ENCODE results near the gene TRAPPC1. TPM values are rescaled to one million over a fixed set of nuclear protein-coding genes. Genes with fewer than 3 reads are reported as not detected.

Gene TRAPPC1
- total and polyA plus RNA-seq, 2 of the 8 experiments (the other 6 are each of a cell fraction or from before 2014, with no cell fraction given) = 114 to 170 TPM

DNA sequence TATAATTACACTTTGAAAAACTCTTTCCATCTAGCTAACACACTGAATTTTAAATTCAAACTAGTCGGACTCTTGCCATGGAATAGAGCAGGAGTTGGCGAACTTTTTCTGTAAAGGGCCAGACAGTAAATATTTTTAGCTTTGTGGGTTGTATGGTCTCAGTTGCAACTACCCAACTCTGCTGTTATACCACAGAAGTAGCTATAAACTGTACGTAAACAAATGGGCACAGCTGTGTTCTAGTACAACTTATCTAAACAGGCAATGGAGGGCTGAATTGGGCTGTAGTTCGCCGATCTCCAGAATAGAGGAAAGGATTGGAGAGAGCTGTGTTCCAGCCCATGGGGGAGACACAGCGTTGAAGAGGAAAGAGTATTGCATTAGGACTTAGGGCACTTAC is 9.0 kb upstream of the TRAPPC1 start:
- H2BK5ac ChIP-seq (ENCODE audit: low read depth, low read length) = no peak overlapping the region
- H4K91ac ChIP-seq (replicated peaks; ENCODE audit: insufficient read length, low read length) = no peak overlapping the region
- no peak overlapping the region for H2BK15ac ChIP-seq (ENCODE audit: low read length)
- DNase-seq (ENCODE audit: low read depth in 1 of 2, low spot score in 2 of 2) = no peak
- H3K14ac ChIP-seq (ENCODE audit: insufficient read length) = no peak overlapping the region
- H3K23me2 ChIP-seq (ENCODE audit: low read depth, low read length) = no peaks in the 10 kb centered on the region
- WGBS, 2 experiments (ENCODE audit: extremely low coverage in 1 of 2, insufficient coverage in 1 of 2, insufficient read length in 1 of 2, insufficient replicate concordance in 2 of 2, low coverage in 1 of 2, low lambda C conversion rate in 2 of 2, missing lambda C conversion rate in 1 of 2) = 91% methylated on average over 6 of the region's 6 CpGs; no CpG with 5 or more reads in 1 of the 2 experiments
- no peak overlapping the region for H3K23ac ChIP-seq (ENCODE audit: insufficient read length)
- H2AFZ ChIP-seq (ENCODE audit: low read length) = no peak overlapping the region
- no peak overlapping the region for H3K27ac ChIP-seq (ENCODE audit: low read depth, low read length)
- H2BK12ac ChIP-seq (ENCODE audit: low read depth, low read length) = no peak overlapping the region
- no peak overlapping the region for H2BK120ac ChIP-seq (replicated peaks; ENCODE audit: low read depth, low read length)
- ChIA-PET POLR2A (ENCODE audit: partially characterized antibody) (interaction anchor here (0.6 kb wide), 1 partner anchor 9 kb away, joined by 4 read pairs; no protein-coding TSS in a partner anchor), CTCF (ENCODE audit: partially characterized antibody) (interaction anchor here (0.7 to 2.6 kb wide), 10 partner anchors 13 to 118 kb away, joined by 3 to 7 read pairs (median 3); no protein-coding TSS in a partner anchor)
- no peaks in the 10 kb centered on the region for H3K4me1 ChIP-seq (replicated peaks in 1 of 4; ENCODE audit: control insufficient read depth in 3 of 4, insufficient read depth in 4 of 4, low read length in 3 of 4)
- no peak overlapping the region for H3K4me3 ChIP-seq (ENCODE audit: extremely low read depth in 1 of 4, insufficient read depth in 2 of 4, low read depth in 3 of 4, low read length in 4 of 4)
- H3K27me3 ChIP-seq (replicated peaks in 1 of 4; ENCODE audit: control insufficient read depth in 3 of 4, extremely low read depth in 1 of 4, insufficient read depth in 3 of 4, low read length in 3 of 4) = no peaks in the 10 kb centered on the region
- H3K4me2 ChIP-seq (ENCODE audit: insufficient read depth in 1 of 2, low read depth in 2 of 2, low read length in 2 of 2) = no peak overlapping the region
- TF ChIP-seq, protein P1, sequence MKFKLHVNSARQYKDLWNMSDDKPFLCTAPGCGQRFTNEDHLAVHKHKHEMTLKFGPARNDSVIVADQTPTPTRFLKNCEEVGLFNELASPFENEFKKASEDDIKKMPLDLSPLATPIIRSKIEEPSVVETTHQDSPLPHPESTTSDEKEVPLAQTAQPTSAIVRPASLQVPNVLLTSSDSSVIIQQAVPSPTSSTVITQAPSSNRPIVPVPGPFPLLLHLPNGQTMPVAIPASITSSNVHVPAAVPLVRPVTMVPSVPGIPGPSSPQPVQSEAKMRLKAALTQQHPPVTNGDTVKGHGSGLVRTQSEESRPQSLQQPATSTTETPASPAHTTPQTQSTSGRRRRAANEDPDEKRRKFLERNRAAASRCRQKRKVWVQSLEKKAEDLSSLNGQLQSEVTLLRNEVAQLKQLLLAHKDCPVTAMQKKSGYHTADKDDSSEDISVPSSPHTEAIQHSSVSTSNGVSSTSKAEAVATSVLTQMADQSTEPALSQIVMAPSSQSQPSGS (IDR thresholded peaks at IDR 0.05; ENCODE audit: low read length) = no peak
- TF ChIP-seq CTBP2 (IDR thresholded peaks at IDR 0.05; ENCODE audit: borderline replicate concordance, insufficient read depth, insufficient read length, low read length) = no peak
- TF ChIP-seq CREB1 (IDR thresholded peaks at IDR 0.05) = no peak
- TF ChIP-seq JUND (IDR thresholded peaks at IDR 0.05; ENCODE audit: low read length) = no peak
- no peak for TF ChIP-seq JUN (IDR thresholded peaks at IDR 0.05; ENCODE audit: low read depth, low read length)
- TF ChIP-seq RAD21 (IDR thresholded peaks at IDR 0.05 in 1 of 2, conservative IDR thresholded peaks at IDR 0.05 in 1 of 2; ENCODE audit: low read depth in 2 of 2, low read length in 2 of 2) = no peak
- no peak for TF ChIP-seq EP300 (IDR thresholded peaks at IDR 0.05; ENCODE audit: borderline replicate concordance in 1 of 2, low read depth in 2 of 2, low read length in 2 of 2)
- no peak overlapping the region for H3K56ac ChIP-seq (replicated peaks; ENCODE audit: insufficient read length, low read depth, low read length)
- H4K20me1 ChIP-seq (replicated peaks in 1 of 2; ENCODE audit: control insufficient read depth in 1 of 2, insufficient read depth in 2 of 2, low read length in 2 of 2) = peaks cover 2 to 4% of the 10 kb centered on the region in 2 experiments
- H3K18ac ChIP-seq (ENCODE audit: extremely low read depth, low read length) = no peak overlapping the region
- peaks cover 6 to 57% (median 32%) of the 10 kb centered on the region in 4 experiments for H3K36me3 ChIP-seq (ENCODE audit: control insufficient read depth in 2 of 4, insufficient read depth in 4 of 4, low read length in 3 of 4)
- no peak for FAIRE-seq
- H2BK20ac ChIP-seq (ENCODE audit: low read length) = no peak overlapping the region
- no peak overlapping the region for H4K5ac ChIP-seq (ENCODE audit: insufficient read length, low read depth, low read length)
- H2AK5ac ChIP-seq (ENCODE audit: low read depth, low read length) = no peak overlapping the region
- no peaks in the 10 kb centered on the region for H3K79me2 ChIP-seq (ENCODE audit: control insufficient read depth in 1 of 2, insufficient read depth in 2 of 2, low read length in 2 of 2)
- no peak overlapping the region for H3K9ac ChIP-seq (replicated peaks in 1 of 4; ENCODE audit: extremely low read depth in 1 of 4, low read depth in 3 of 4, low read length in 3 of 4)
- H3K79me1 ChIP-seq (ENCODE audit: low read depth, low read length) = no peaks in the 10 kb centered on the region
- no peak overlapping the region for H4K8ac ChIP-seq (ENCODE audit: extremely low read depth, insufficient read depth, low read length)
- H3K4ac ChIP-seq (replicated peaks; ENCODE audit: insufficient read length, low read depth, low read length) = no peak overlapping the region
- H3K9me3 ChIP-seq (ENCODE audit: insufficient read depth in 2 of 2, low read depth in 1 of 2, low read length in 1 of 2) = no peaks in the 10 kb centered on the region
